Left ventricle myocardium inferior (tissue), 1 donor: ENCODE measurements around the gene NID1. TPM values are rescaled to one million over a fixed set of nuclear protein-coding genes. Genes with fewer than 3 reads are reported as not detected.
A peak's percentile ranks its signal among the peaks of the same experiment; 100 is the strongest.
"Not testable (repeated sequence)": the region's sequence is repeated elsewhere in the genome, so short reads cannot be mapped to it uniquely, and the experiment has no call there.

ENCODE experiments used
- DNase-seq: peaks from one replicate; pipeline ENCODE4 v3.0.0-alpha.2; 2020
- H3K27ac ChIP-seq: fragments of 200-600 bp; replicated peaks from 2 replicates; pipeline ENCODE4 v1.8.0; 2021
- H3K27me3 ChIP-seq: fragments of 200-600 bp; 2 replicates; pipeline ENCODE4 v1.8.0; 2021; ENCODE audit warnings: low read depth
- H3K36me3 ChIP-seq: fragments of 200-600 bp; 2 replicates; pipeline ENCODE4 v1.8.0; 2021
- H3K4me1 ChIP-seq: fragments of 200-600 bp; 2 replicates; pipeline ENCODE4 v1.8.0; 2021
- H3K4me3 ChIP-seq: fragments of 200-600 bp; 2 replicates; pipeline ENCODE4 v1.8.0; 2021; ENCODE audit warnings: mild to moderate bottlenecking, moderate library complexity
- H3K9me3 ChIP-seq: fragments of 200-600 bp; replicated peaks from 2 replicates; pipeline ENCODE4 v1.8.0; 2021
- CTCF ChIP-seq: fragments of 200-600 bp; IDR thresholded peaks from 2 replicates; pipeline ENCODE4 v1.8.0; 2021; ENCODE audit warnings: antibody characterized with exemption, mild to moderate bottlenecking, borderline replicate concordance
- intact Hi-C: fragments of 100-400 bp; cut with micrococcal nuclease; formaldehyde crosslinking; loops from one replicate; pipeline ENCODE4 v1.11.0; 2022
- total RNA-seq: library from RNA; stranded (reverse); fragmentation: NEBNext Ultra II Directional; extraction: Animal tissue kit (Norgen Biotek cat#: 25700); gene quantifications from one replicate; pipeline ENCODE4 v1.2.1, GENCODE V29; 2021
- donor health status: DM: no; HTN: yes; CAD: no; lungs with severe emphysema.

The NID1 gene
- total RNA-seq, 1 donor from 2014 or later: 40.4 TPM

GRCh38 chr1:236098267-236098666, 33.4 kb upstream of the NID1 start:
- no peak overlapping the region for H3K27ac ChIP-seq
- no peak for DNase-seq
- peaks cover 4% of the 10 kb centered on the region for H3K27me3 ChIP-seq

GRCh38 chr1:236096660-236097482, 32.0 kb upstream of the NID1 start:
- peak overlapping the region; percentile 19 for H3K27ac ChIP-seq
- H3K4me1 ChIP-seq, H3K36me3 ChIP-seq, H3K9me3 ChIP-seq, intact Hi-C loops, H3K4me3 ChIP-seq, H3K27me3 ChIP-seq: not testable (repeated sequence)
- DNase-seq: peak; percentile 53

More at GRCh38 chr1:236098267-236098666, 33.4 kb upstream of the NID1 start:
- H3K9me3 ChIP-seq: peaks cover 6% of the 10 kb centered on the region
- H3K36me3 ChIP-seq: no peaks in the 10 kb centered on the region
- no peak for TF ChIP-seq CTCF
- intact Hi-C loops: no loop called here
- H3K4me3 ChIP-seq: no peak overlapping the region
- H3K4me1 ChIP-seq: no peaks in the 10 kb centered on the region

- DNase-seq: no peak
- Histone ChIP-seq H3K4me3 (no peak overlapping the region), H3K9me3 (peaks cover 6% of the 10 kb centered on the region), H3K27me3 (no peaks in the 10 kb centered on the region), H3K36me3 (no peaks in the 10 kb centered on the region), H3K27ac (no peak overlapping the region), H3K4me1 (peaks cover 4% of the 10 kb centered on the region)
- no peak for TF ChIP-seq CTCF
- intact Hi-C loops: no loop called here
Measured at GRCh38 chr1:236095705-236096520, 31.0 kb upstream of the NID1 start.

- H3K27ac ChIP-seq: no peak overlapping the region
- no peak for DNase-seq
Measured at GRCh38 chr1:236092899-236093298, 28.0 kb upstream of the NID1 start.

GRCh38 chr1:236091933-236092318, 27.0 kb upstream of the NID1 start:
- Histone ChIP-seq H3K4me1 (peaks cover 4% of the 10 kb centered on the region), H3K36me3 (no peaks in the 10 kb centered on the region), H3K9me3 (peaks cover 6% of the 10 kb centered on the region), H3K27me3 (no peaks in the 10 kb centered on the region), H3K27ac (no peak overlapping the region), H3K4me3 (no peak overlapping the region)
- intact Hi-C loops: no loop called here
- no peak for DNase-seq
- no peak for TF ChIP-seq CTCF

More at GRCh38 chr1:236092899-236093298, 28.0 kb upstream of the NID1 start:
- TF ChIP-seq CTCF: no peak
- Histone ChIP-seq H3K27me3 (no peaks in the 10 kb centered on the region), H3K4me3 (no peak overlapping the region), H3K36me3 (no peaks in the 10 kb centered on the region), H3K9me3 (peaks cover 6% of the 10 kb centered on the region), H3K4me1 (peaks cover 4% of the 10 kb centered on the region)
- intact Hi-C loops: no loop called here

GRCh38 chr1:236090741-236091147, 25.9 kb upstream of the NID1 start:
- intact Hi-C loops: no loop called here
- Histone ChIP-seq H3K9me3 (no peaks in the 10 kb centered on the region), H3K27me3 (no peaks in the 10 kb centered on the region), H3K27ac (no peak overlapping the region), H3K4me1 (peaks cover 4% of the 10 kb centered on the region), H3K36me3 (no peaks in the 10 kb centered on the region), H3K4me3 (no peak overlapping the region)
- DNase-seq: no peak
- TF ChIP-seq CTCF: no peak
